ENCODE results near the gene CDK5RAP2. TPM values are rescaled to one million over a fixed set of nuclear protein-coding genes. Genes with fewer than 3 reads are reported as not detected.

The CDK5RAP2 gene
- total RNA-seq, 1 donor from 2014 or later, result 76.8 TPM

- H3K4me1 Mint-ChIP-seq (ENCODE audit: low read depth), result no peaks in the 10 kb centered on the region
- no peak overlapping the region for H3K27ac Mint-ChIP-seq
- DNase-seq (ENCODE audit: low spot score, unreplicated experiment), result no peak
- no peaks in the 10 kb centered on the region for H3K9me3 Mint-ChIP-seq (ENCODE audit: low read depth)
- no peak overlapping the region for H3K4me3 Mint-ChIP-seq (ENCODE audit: low read depth)
- no peaks in the 10 kb centered on the region for H3K36me3 Mint-ChIP-seq (ENCODE audit: insufficient read depth)
- TF ChIP-seq, protein P1, sequence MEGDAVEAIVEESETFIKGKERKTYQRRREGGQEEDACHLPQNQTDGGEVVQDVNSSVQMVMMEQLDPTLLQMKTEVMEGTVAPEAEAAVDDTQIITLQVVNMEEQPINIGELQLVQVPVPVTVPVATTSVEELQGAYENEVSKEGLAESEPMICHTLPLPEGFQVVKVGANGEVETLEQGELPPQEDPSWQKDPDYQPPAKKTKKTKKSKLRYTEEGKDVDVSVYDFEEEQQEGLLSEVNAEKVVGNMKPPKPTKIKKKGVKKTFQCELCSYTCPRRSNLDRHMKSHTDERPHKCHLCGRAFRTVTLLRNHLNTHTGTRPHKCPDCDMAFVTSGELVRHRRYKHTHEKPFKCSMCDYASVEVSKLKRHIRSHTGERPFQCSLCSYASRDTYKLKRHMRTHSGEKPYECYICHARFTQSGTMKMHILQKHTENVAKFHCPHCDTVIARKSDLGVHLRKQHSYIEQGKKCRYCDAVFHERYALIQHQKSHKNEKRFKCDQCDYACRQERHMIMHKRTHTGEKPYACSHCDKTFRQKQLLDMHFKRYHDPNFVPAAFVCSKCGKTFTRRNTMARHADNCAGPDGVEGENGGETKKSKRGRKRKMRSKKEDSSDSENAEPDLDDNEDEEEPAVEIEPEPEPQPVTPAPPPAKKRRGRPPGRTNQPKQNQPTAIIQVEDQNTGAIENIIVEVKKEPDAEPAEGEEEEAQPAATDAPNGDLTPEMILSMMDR (IDR thresholded peaks at IDR 0.05; ENCODE audit: unreplicated experiment), result no peak
- no peaks in the 10 kb centered on the region for H3K27me3 Mint-ChIP-seq
Observed at GRCh38 chr9:120587328-120587727, 7.4 kb upstream of the CDK5RAP2 start.

- Mint-ChIP-seq H3K27ac (no peak overlapping the region), H3K27me3 (no peaks in the 10 kb centered on the region), H3K4me1 (ENCODE audit: low read depth) (peaks cover 6% of the 10 kb centered on the region), H3K9me3 (ENCODE audit: low read depth) (no peaks in the 10 kb centered on the region), H3K4me3 (ENCODE audit: low read depth) (no peak overlapping the region), H3K36me3 (ENCODE audit: insufficient read depth) (no peaks in the 10 kb centered on the region)
- no peak for DNase-seq (ENCODE audit: low spot score, unreplicated experiment)
- TF ChIP-seq, protein P1 (IDR thresholded peaks at IDR 0.05; ENCODE audit: unreplicated experiment), result no peak
Observed at GRCh38 chr9:120583958-120584369, 4.0 kb upstream of the CDK5RAP2 start.

GRCh38 chr9:120579139-120580050, 572 bp downstream of the CDK5RAP2 start:
- no peaks in the 10 kb centered on the region for H3K9me3 Mint-ChIP-seq (ENCODE audit: low read depth)
- DNase-seq (ENCODE audit: low spot score, unreplicated experiment), result no peak
- H3K4me3 Mint-ChIP-seq (ENCODE audit: low read depth), result peak overlapping the region; percentile 99
- peaks cover 2% of the 10 kb centered on the region for H3K36me3 Mint-ChIP-seq (ENCODE audit: insufficient read depth)
- peaks cover 13% of the 10 kb centered on the region for H3K4me1 Mint-ChIP-seq (ENCODE audit: low read depth)
- TF ChIP-seq, protein P1 (IDR thresholded peaks at IDR 0.05; ENCODE audit: unreplicated experiment), result no peak
- H3K27ac Mint-ChIP-seq, result peak overlapping the region; percentile 96
- no peaks in the 10 kb centered on the region for H3K27me3 Mint-ChIP-seq

- Mint-ChIP-seq H3K27me3 (no peaks in the 10 kb centered on the region), H3K4me3 (ENCODE audit: low read depth) (no peak overlapping the region), H3K4me1 (ENCODE audit: low read depth) (peaks cover 19% of the 10 kb centered on the region), H3K9me3 (ENCODE audit: low read depth) (no peaks in the 10 kb centered on the region), H3K27ac (no peak overlapping the region), H3K36me3 (ENCODE audit: insufficient read depth) (peaks cover 8% of the 10 kb centered on the region)
- no peak for DNase-seq (ENCODE audit: low spot score, unreplicated experiment)
- TF ChIP-seq, protein P1 (IDR thresholded peaks at IDR 0.05; ENCODE audit: unreplicated experiment), result no peak
Observed at GRCh38 chr9:120574473-120574872, 5.5 kb downstream of the CDK5RAP2 start.

- Mint-ChIP-seq H3K9me3 (ENCODE audit: low read depth) (no peaks in the 10 kb centered on the region), H3K36me3 (ENCODE audit: insufficient read depth) (peaks cover 16% of the 10 kb centered on the region), H3K4me1 (ENCODE audit: low read depth) (peaks cover 9% of the 10 kb centered on the region), H3K27me3 (no peaks in the 10 kb centered on the region), H3K4me3 (ENCODE audit: low read depth) (no peak overlapping the region), H3K27ac (no peak overlapping the region)
- TF ChIP-seq, protein P1 (IDR thresholded peaks at IDR 0.05; ENCODE audit: unreplicated experiment), result no peak
- DNase-seq (ENCODE audit: low spot score, unreplicated experiment), result no peak
Observed at GRCh38 chr9:120572472-120572871, 7.5 kb downstream of the CDK5RAP2 start.
